Progenitor cell of endocrine pancreas (in vitro differentiated cells): Measurements from ENCODE around the gene RPS16. TPM values are rescaled to one million over a fixed set of nuclear protein-coding genes. Genes with fewer than 3 reads are reported as not detected.

Experiments used
- DNase-seq: peaks from one replicate; pipeline ENCODE4 v3.0.0; 2021; ENCODE audit warnings: low spot score; ENCODE audit not compliant: unreplicated experiment
- H3K27ac Mint-ChIP-seq: 2 replicates; pipeline ENCODE4 v1.8.0; 2021; ENCODE audit warnings: mild to moderate bottlenecking, moderate library complexity, mixed read lengths
- H3K27me3 Mint-ChIP-seq: 2 replicates; pipeline ENCODE4 v1.8.0; 2021; ENCODE audit warnings: mixed read lengths
- H3K36me3 Mint-ChIP-seq: 2 replicates; pipeline ENCODE4 v1.8.0; 2022; ENCODE audit warnings: mixed read lengths; ENCODE audit not compliant: insufficient read depth
- H3K4me1 Mint-ChIP-seq: 2 replicates; pipeline ENCODE4 v1.8.0; 2021; ENCODE audit warnings: low read depth, mixed read lengths
- H3K4me3 Mint-ChIP-seq: 2 replicates; pipeline ENCODE4 v1.8.0; 2021; ENCODE audit warnings: low read depth, mild to moderate bottlenecking, moderate library complexity, mixed read lengths
- H3K9me3 Mint-ChIP-seq: 2 replicates; pipeline ENCODE4 v1.8.0; 2021; ENCODE audit warnings: low read depth, mixed read lengths
- CTCF ChIP-seq: fragments of 200-600 bp; sonication (generic); IDR thresholded peaks from one replicate; pipeline ENCODE4 v1.5.0; 2021; ENCODE audit warnings: antibody characterized with exemption, mild to moderate bottlenecking; ENCODE audit not compliant: unreplicated experiment
- total RNA-seq: library from RNA; stranded (reverse); gene quantifications from 2 replicates; pipeline ENCODE4 v1.2.1, GENCODE V29; 2021

RPS16 gene
- total RNA-seq, 1 donor from 2014 or later = 1,449 TPM

GRCh38 chr19:39410831-39411080 is 25.0 kb downstream of the RPS16 start:
- peak overlapping the region; percentile 98 for H3K4me3 Mint-ChIP-seq
- H3K27ac Mint-ChIP-seq = peak overlapping the region; percentile 96
- H3K9me3 Mint-ChIP-seq = no peaks in the 10 kb centered on the region
- no peak for TF ChIP-seq CTCF
- DNase-seq = no peak
- H3K4me1 Mint-ChIP-seq = peaks cover 46% of the 10 kb centered on the region
- H3K27me3 Mint-ChIP-seq = no peaks in the 10 kb centered on the region
- peaks cover 4% of the 10 kb centered on the region for H3K36me3 Mint-ChIP-seq

DNA sequence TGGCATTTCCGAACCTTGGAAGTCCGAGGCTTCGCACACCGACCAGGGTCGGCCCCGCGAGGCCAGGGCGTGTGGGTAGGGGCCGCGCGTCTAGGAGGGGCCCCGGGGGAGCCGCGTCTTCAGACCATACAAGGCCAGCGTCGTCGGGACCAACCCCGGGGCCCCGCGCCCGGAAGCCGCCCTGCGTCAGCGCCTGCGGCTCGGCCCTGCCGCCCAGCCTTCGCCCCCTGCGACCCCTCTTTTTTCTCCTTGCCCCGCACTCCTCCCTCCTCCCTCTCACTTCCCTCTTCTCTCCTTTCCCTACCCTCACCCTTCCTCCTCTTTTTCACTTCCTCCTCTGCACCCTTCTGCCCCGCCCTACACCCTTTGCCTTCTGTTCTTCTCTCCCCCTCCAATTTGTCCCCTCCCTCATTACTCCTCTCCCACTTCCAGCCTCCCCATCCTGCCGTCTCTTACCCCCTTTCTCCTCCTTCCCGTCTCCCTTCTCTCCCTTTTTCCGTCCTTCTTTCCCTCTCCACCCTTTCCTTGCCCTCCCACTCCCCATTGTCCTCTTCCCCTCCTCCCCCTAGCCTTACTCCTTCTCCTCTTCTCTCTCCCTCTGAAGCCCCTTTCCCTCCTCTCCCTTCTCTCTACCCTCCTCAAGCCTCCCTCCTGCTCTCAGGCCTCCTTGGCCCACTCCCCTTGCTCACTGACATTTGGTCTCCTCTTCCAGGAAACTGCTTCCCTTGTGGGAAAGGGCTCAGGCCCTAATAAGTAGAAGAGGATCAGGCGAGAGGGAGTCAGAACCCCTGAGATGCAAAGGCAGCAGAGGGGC is 25.5 kb downstream of the RPS16 start:
- Mint-ChIP-seq H3K36me3 (peaks cover 4% of the 10 kb centered on the region), H3K4me1 (peaks cover 44% of the 10 kb centered on the region), H3K27ac (peak overlapping the region; percentile 96), H3K4me3 (peak overlapping the region; percentile 98), H3K9me3 (no peaks in the 10 kb centered on the region), H3K27me3 (no peaks in the 10 kb centered on the region)
- DNase-seq = no peak
- TF ChIP-seq CTCF = peak; percentile 1

DNA sequence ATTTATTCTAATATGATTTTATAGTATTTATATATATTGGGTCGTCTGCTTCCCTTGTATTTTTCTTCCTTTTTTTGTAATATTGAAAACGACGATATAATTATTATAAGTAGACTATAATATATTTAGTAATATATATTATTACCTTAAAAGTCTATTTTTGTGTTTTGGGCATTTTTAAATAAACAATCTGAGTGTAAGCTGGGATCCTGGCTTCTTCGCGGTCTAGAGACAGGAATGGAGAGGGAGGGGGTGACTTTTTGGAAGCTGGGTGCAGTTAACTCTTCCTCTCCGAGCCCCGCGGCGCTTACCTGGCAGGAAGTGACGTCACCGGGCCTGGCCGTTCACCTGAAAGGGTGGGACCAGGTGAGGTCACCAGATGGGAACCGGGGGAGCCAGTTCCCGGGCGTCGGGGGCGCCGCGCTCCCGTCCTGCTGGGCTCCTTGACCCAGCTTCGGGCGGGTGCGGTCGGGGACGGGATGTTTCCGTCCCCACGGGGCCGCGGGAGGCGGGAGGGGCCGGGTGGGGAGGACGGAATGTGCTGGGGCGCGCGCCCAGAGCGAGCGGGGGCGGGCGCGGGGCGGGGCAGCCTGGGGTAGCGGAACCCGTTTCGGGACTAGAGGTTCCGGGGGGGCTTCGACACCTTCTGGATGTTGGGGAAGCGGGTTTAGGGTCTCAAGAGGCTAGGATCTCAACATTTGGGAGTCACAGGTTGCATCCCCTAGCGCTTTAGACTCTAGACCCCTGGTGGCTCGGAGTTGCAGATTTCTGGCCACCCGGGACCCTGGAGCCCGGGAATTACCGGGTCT is 26.3 kb downstream of the RPS16 start:
- Mint-ChIP-seq H3K27ac (peak overlapping the region; percentile 96), H3K4me3 (peak overlapping the region; percentile 98), H3K4me1 (peaks cover 38% of the 10 kb centered on the region), H3K9me3 (no peaks in the 10 kb centered on the region), H3K36me3 (peaks cover 4% of the 10 kb centered on the region), H3K27me3 (no peaks in the 10 kb centered on the region)
- peak; percentile 87 for DNase-seq
- peak; percentile 34 for TF ChIP-seq CTCF

GRCh38 chr19:39408392-39409207 is 27.1 kb downstream of the RPS16 start:
- Mint-ChIP-seq H3K27ac (peak overlapping the region; percentile 94), H3K4me3 (peak overlapping the region; percentile 89), H3K27me3 (no peaks in the 10 kb centered on the region), H3K4me1 (peaks cover 33% of the 10 kb centered on the region), H3K36me3 (peaks cover 4% of the 10 kb centered on the region), H3K9me3 (no peaks in the 10 kb centered on the region)
- TF ChIP-seq CTCF = no peak
- DNase-seq = no peak
